Activated T-helper 9 cell treated with anti-CD3 and anti-CD28 coated beads, Interleukin-2, amount 50 U/mL, for 16 hours (primary cell): ENCODE measurements around the gene CPLX1.
"Not testable (repeated sequence)": the region's sequence is repeated elsewhere in the genome, so short reads cannot be mapped to it uniquely, and the experiment has no call there.

Experiments
- DNase-seq: peaks from one replicate; pipeline ENCODE4 v3.0.0-alpha.2; 2020; ENCODE audit warnings: low read depth

CPLX1 gene

DNA sequence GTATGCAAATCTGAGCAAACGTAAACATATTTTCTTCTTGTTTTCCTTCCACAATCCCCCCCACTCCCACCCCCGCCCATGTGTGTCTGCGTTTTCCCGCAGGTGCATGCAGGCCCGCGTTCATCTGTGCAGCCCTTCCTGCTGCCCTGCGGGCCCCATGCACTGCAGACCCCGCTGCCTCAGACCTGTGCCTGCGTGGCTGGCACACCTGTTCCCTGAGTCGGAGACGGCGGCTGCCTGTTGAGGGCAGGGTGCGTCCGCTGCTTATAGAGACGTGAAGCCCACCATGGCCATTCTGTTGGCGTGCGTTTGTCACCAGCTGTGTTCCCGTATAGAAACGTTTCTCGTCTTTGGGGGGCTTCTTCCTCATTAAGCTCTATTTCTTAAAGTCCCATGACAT is 68.8 kb downstream of the CPLX1 start:
- DNase-seq, result no peak

DNA sequence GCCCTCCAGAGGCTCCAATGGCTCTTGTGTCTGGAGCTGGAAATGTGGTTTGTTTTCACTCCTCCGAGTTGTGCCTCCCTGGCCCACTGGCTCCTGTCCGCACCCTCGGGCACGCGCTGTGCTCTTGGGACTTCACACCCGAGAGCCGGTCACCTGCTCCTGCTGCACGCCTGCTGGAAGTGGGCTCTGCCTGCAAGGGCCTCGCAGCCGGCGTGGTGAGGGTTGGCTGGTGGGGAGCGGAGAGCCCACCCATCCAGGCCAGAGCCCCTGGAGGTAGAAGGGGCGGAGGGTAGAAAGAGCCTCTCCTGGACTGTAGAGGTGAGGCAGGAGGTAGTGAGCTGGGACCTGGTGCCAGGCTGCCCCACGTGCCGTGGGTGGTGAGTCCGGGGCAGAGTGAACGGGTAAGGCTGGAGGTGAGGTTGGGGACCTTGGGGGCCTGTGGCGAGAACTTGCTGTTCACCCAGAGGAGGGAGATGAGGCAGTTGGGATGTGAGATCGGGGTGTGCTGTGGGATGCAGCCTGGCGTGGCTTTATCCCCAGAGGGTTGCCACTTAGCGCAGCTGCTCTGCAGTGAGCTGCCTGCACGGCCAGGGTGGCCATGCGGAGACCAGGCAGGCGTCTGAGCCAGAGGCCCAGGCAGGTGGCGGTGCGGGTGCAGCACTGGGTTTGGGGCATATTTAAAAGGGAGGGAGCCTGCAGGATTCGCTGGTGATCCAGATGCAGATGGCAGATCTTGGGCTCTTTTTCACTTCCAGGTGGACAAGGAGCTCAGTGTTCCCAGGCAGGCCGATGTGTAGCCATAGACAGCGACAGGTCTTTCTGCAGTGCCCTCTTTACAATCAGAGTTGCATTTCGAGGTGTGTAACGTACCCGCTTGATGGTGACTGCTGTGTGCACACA is 71.5 kb downstream of the CPLX1 start:
- DNase-seq, result no peak

- not testable (repeated sequence) for DNase-seq
Observed at GRCh38 chr4:753186-753585, 72.7 kb downstream of the CPLX1 start.

DNA sequence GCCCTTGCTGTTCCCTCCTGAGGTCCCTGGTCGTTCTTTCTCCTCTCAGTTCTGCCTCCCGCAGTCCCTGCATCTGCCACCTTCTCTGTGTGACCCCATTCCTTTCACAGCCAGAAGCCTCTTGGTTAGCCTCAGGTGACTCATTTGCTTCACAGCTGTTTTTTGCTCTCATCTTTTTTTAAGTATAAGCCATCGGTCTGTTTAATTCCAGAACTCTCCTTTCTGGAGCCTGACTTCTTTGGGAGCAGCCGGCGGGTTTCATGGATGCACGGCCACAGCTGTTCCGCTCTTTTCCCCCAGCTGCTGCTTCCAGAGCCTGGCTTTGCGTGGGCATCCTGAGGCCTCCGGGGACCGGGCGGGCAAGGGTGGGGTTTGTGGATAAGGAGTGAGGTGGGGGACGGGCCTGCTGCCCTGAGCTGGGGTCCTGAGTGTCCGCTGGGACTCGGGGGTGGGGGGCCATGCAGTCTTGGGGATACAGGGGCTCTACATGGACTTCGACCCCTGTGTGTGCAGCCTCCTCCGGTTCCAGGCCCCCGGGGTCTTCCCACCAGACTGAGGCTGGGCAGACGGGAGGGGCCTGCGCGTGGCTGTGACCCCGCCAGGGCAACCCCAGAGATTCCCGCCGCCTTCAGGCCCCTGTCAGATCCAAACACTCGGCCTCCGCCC is 73.6 kb downstream of the CPLX1 start:
- DNase-seq, result no peak

GRCh38 chr4:751676-752075 is 74.3 kb downstream of the CPLX1 start:
- DNase-seq, result no peak

GRCh38 chr4:749698-750666 is 75.9 kb downstream of the CPLX1 start:
- no peak for DNase-seq

GRCh38 chr4:748461-748860 is 77.5 kb downstream of the CPLX1 start:
- DNase-seq, result no peak

DNA sequence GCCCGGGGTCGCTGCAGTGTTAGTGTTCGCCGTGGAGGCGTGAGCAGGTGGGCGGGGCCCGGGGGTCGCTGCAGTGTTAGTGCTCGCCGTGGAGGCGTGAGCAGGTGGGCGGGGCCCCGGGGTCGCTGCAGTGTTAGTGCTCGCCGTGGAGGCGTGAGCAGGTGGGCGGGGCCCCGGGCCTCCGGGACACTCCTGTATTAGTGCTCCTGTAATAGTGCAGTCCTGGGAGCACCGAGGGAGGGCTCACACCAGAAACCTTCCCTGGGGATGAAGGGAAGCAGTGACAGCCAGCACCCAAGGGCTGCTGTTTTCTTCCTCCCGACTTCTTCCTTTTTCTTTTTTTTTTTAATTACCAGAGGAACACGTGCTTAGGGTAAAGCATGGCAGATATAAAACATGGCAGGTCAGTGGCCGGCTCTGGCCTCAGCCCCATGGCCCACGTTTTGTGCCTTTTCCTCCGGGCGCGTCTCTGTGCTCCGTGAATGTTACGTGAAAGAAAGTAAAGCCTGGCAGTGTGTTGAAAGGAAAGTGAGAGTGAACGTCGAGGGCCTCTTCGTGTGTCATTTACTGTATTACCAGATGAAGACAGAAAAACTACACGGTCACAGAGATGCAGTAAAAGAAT is 78.3 kb downstream of the CPLX1 start:
- no peak for DNase-seq

DNA sequence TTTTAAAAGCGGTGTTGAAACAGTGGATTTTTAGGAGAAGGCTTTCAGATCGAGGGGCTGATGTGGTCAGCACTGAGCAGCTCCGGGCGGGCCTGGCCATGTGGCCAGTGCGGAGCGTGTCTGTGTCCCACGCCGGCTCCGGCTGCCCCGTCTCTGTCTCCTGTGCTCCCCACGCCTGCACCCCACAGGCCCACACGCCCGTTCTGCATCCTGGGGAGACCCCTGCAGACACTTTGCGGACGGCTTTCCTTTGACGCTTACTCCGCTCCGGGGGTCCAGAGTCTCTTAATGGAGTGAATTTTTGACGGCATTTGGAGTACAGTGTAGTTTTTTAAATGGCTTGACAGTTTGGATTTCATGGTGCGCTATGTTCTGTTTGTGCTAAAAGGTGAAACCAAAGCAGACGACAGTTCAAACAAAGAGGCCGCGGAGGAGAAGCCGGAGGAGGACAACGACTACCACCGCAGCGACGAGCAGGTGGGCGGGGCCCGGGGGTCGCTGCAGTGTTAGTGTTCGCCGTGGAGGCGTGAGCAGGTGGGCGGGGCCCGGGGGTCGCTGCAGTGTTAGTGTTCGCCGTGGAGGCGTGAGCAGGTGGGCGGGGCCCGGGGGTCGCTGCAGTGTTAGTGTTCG is 81.6 kb downstream of the CPLX1 start:
- no peak for DNase-seq

DNA sequence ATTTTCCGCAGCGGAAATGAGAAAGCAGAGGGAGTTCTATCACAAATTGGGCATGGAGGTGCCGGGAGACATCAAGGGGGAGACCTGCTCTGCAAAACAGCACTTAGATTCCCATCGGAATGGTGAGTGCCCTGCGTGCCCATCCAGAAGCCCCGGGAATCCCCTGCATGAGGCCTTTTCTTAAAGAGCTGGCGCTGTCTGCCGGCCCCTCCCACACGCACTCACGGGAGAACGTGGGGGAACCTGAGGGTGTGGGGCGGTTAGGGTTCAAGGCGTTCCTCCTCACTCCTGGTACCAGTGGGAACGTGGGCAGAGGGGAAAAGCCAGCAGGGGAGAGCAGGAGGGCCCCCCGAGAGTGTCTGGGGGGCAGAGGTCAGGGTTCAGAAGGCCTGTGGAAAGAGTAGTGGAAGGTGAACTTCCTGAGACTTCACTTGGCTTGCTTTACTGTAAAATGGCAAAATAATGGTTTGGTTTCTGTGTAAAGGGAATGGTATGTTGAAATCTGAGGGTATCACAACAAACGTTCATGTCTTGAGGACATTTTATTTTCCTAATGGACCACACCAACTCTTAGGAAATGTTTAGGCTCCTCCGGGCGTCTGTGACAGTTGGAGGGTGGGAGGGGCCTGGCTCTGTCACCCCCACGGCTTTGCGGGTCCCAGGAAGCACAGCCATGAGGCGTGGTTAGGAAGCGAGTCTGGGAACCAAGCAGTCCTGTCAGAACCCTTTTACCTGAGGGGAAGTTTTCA is 82.3 kb downstream of the CPLX1 start:
- no peak for DNase-seq

DNA sequence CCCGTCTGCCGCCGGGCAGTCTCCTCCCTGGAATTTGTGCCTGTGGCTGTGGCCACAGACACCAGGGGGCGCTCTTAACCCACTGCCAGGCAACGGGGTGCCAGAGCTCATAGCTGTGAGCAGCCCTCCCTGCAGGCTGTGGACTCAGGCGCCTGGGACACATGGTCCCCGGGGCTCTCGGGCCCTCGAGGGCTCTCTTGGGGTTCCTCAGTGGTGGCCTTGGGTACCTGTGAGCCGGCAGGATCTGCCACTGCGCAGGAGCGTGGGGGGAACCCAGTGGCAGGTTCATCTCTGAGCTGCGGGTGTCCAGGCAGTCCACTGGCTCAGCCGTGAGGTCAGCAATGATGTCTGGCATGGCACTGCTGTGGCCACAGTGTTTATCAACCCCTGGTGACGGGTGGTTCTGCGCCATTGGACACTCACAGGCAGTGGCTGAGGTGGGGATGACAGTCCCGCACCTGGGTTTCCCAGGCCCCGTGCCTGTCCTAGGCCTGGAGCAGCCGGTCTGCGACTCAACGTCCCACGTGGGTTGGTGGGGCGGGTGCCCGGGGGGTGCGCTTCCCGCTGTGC is 83.1 kb downstream of the CPLX1 start:
- DNase-seq, result peak; percentile 64

GRCh38 chr4:742096-742741 is 83.7 kb downstream of the CPLX1 start:
- no peak for DNase-seq

DNA sequence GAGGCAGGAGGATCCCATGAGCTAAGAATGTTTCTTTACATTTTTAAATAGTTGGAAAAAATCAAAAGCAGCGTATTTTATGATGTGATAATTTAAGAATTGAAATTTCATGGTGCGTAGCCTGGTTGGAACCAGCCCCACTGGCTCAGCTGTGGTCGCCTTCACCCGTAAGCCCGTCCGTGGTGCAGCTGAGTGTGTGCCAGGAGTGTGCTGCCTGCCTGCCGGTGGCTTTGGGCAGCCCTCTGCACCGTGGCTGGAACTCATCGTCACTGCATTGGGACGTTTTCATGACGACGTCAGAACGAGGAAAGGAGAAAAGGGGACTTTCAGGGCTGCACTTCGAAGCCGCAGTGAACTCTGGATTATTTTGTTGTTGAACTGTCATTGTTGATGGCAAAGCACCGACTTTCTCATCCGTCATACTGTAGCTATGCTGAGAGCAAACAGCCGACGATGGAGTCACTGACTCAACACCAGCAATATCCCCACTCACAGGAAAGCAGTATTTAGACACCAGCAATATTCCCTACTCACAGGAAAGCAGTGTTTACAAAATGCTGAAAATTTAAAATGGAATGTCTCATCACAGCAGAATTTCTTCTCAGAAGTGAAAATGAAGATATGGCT is 85.2 kb downstream of the CPLX1 start:
- DNase-seq, result no peak

DNA sequence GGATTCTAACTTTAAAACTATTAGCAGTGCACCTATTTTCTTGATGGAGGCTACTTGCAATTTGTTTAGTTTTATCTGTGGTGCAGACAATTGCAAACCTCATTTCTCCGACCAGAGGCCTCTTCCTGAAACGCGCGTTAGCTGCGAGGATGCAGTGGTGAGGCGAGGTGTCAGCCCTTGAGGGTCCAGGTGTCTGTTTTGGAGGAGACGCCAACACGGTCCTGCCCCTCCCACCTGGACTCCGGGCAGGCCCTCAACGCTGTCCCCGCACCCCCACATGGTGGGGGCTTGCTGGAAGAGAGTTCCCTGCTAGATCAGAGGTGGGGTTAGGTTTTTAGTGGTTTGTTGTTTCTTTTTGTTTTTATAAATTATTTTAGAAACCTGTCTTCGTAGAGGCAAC is 85.9 kb downstream of the CPLX1 start:
- no peak for DNase-seq

- DNase-seq, result no peak
Observed at GRCh38 chr4:739569-739968, 86.4 kb downstream of the CPLX1 start.

DNA sequence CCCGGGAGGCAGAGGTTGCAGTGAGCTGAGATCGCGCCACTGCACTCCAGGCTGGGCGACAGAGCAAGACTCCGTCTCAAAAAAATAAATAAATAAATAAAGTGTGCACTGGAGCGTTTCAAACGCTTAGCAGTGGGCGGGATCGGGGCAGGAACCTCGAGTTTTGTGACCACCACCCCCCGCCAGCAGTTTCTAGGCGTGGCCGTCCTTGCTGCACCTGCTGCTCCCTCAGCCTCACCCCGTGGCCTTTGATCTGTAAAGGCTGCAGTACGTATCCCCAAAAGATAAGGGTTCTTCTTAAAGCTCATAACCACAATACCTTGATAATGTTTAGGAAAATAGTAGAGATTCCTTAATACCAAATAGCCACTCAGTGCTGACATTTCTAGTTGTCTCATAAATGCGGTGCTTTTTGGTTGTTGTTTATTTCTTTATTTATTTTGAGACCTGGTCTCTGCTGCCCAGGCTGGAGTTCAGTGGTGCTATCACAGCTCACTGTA is 87.1 kb downstream of the CPLX1 start:
- no peak for DNase-seq

- DNase-seq, result not testable (repeated sequence)
Observed at GRCh38 chr4:736561-736960, 89.4 kb downstream of the CPLX1 start.

GRCh38 chr4:735583-735982 is 90.3 kb downstream of the CPLX1 start:
- no peak for DNase-seq
